Measurements from ENCODE around the gene SIN3B.

GRCh38 chr19:16928916-16929315, 99.7 kb downstream of the SIN3B start:
- TF ChIP-seq CTCF (IDR thresholded peaks at IDR 0.05) (no peak), POLR2AphosphoS5 (IDR thresholded peaks at IDR 0.05; ENCODE audit: insufficient read depth in 1 of 2, low read depth in 1 of 2) (no peak), POLR2A (IDR thresholded peaks at IDR 0.05) (no peak)

Data from vagina (tissue), 2 donors.